ENCODE measurements around the gene TBXAS1. TPM values are rescaled to one million over a fixed set of nuclear protein-coding genes. Genes with fewer than 3 reads are reported as not detected.

TBXAS1 gene
- polyA plus RNA-seq, 1 donor from 2014 or later = 0.93 TPM

- no peak overlapping the region for H3K4me3 ChIP-seq (ENCODE audit: low read length)
- TF ChIP-seq, protein P1, sequence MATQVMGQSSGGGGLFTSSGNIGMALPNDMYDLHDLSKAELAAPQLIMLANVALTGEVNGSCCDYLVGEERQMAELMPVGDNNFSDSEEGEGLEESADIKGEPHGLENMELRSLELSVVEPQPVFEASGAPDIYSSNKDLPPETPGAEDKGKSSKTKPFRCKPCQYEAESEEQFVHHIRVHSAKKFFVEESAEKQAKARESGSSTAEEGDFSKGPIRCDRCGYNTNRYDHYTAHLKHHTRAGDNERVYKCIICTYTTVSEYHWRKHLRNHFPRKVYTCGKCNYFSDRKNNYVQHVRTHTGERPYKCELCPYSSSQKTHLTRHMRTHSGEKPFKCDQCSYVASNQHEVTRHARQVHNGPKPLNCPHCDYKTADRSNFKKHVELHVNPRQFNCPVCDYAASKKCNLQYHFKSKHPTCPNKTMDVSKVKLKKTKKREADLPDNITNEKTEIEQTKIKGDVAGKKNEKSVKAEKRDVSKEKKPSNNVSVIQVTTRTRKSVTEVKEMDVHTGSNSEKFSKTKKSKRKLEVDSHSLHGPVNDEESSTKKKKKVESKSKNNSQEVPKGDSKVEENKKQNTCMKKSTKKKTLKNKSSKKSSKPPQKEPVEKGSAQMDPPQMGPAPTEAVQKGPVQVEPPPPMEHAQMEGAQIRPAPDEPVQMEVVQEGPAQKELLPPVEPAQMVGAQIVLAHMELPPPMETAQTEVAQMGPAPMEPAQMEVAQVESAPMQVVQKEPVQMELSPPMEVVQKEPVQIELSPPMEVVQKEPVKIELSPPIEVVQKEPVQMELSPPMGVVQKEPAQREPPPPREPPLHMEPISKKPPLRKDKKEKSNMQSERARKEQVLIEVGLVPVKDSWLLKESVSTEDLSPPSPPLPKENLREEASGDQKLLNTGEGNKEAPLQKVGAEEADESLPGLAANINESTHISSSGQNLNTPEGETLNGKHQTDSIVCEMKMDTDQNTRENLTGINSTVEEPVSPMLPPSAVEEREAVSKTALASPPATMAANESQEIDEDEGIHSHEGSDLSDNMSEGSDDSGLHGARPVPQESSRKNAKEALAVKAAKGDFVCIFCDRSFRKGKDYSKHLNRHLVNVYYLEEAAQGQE (IDR thresholded peaks at IDR 0.05; ENCODE audit: borderline replicate concordance) = no peak
- no peak for TF ChIP-seq POLR2AphosphoS5 (IDR thresholded peaks at IDR 0.05)
- no peak for TF ChIP-seq TAF1 (IDR thresholded peaks at IDR 0.05; ENCODE audit: low read depth)
- no peak for TF ChIP-seq CTCF (IDR thresholded peaks at IDR 0.05; ENCODE audit: poor library complexity, severe bottlenecking)
- TF ChIP-seq RAD21 (conservative IDR thresholded peaks at IDR 0.05) = no peak
- TF ChIP-seq SMC3 (conservative IDR thresholded peaks at IDR 0.05; ENCODE audit: poor library complexity) = no peak
- no peak for TF ChIP-seq EP300 (conservative IDR thresholded peaks at IDR 0.05; ENCODE audit: poor library complexity, severe bottlenecking)
- no peak for TF ChIP-seq MXI1 (conservative IDR thresholded peaks at IDR 0.05; ENCODE audit: poor library complexity, severe bottlenecking)
- TF ChIP-seq EZH2 (IDR thresholded peaks at IDR 0.05; ENCODE audit: borderline replicate concordance, insufficient read depth, low read length, poor library complexity, severe bottlenecking) = no peak
- no peak overlapping the region for H3K27ac ChIP-seq (ENCODE audit: low read length)
- H3K36me3 ChIP-seq (ENCODE audit: insufficient read depth, low read length) = no peaks in the 10 kb centered on the region
- no peaks in the 10 kb centered on the region for H3K9me2 ChIP-seq (ENCODE audit: insufficient read depth, low read length)
- H3K9me3 ChIP-seq (ENCODE audit: low read length) = no peaks in the 10 kb centered on the region
- H3K79me2 ChIP-seq (replicated peaks; ENCODE audit: insufficient read depth, low read length) = no peaks in the 10 kb centered on the region
- no peak overlapping the region for H3K4me2 ChIP-seq (ENCODE audit: low read length)
- H3K9ac ChIP-seq (ENCODE audit: low read length) = no peak overlapping the region
- no peaks in the 10 kb centered on the region for H3K27me3 ChIP-seq (ENCODE audit: insufficient read depth, low read depth, low read length)
- H2AFZ ChIP-seq (ENCODE audit: low read depth, low read length) = no peak overlapping the region
- no peaks in the 10 kb centered on the region for H3F3A ChIP-seq (ENCODE audit: insufficient read depth, low read length, poor library complexity, severe bottlenecking)
- no peaks in the 10 kb centered on the region for H4K20me1 ChIP-seq (ENCODE audit: insufficient read depth)
Measured at GRCh38 chr7:140005341-140005740, 176.3 kb downstream of the TBXAS1 start.

- Histone ChIP-seq H3K9me2 (ENCODE audit: insufficient read depth, low read length) (no peaks in the 10 kb centered on the region), H3K4me3 (ENCODE audit: low read length) (no peak overlapping the region), H3K9me3 (ENCODE audit: low read length) (no peaks in the 10 kb centered on the region), H3K4me2 (ENCODE audit: low read length) (no peak overlapping the region), H4K20me1 (ENCODE audit: insufficient read depth) (no peaks in the 10 kb centered on the region), H3K27ac (ENCODE audit: low read length) (no peak overlapping the region), H3K36me3 (ENCODE audit: insufficient read depth, low read length) (no peaks in the 10 kb centered on the region), H3K27me3 (ENCODE audit: insufficient read depth, low read depth, low read length) (no peaks in the 10 kb centered on the region), H3K79me2 (replicated peaks; ENCODE audit: insufficient read depth, low read length) (no peaks in the 10 kb centered on the region), H2AFZ (ENCODE audit: low read depth, low read length) (no peak overlapping the region), H3F3A (ENCODE audit: insufficient read depth, low read length, poor library complexity, severe bottlenecking) (no peaks in the 10 kb centered on the region), H3K9ac (ENCODE audit: low read length) (no peak overlapping the region)
- TF ChIP-seq POLR2AphosphoS5 (IDR thresholded peaks at IDR 0.05) = no peak
- no peak for TF ChIP-seq CTCF (IDR thresholded peaks at IDR 0.05; ENCODE audit: poor library complexity, severe bottlenecking)
- no peak for TF ChIP-seq TAF1 (IDR thresholded peaks at IDR 0.05; ENCODE audit: low read depth)
- TF ChIP-seq MXI1 (conservative IDR thresholded peaks at IDR 0.05; ENCODE audit: poor library complexity, severe bottlenecking) = no peak
- TF ChIP-seq EP300 (conservative IDR thresholded peaks at IDR 0.05; ENCODE audit: poor library complexity, severe bottlenecking) = no peak
- TF ChIP-seq EZH2 (IDR thresholded peaks at IDR 0.05; ENCODE audit: borderline replicate concordance, insufficient read depth, low read length, poor library complexity, severe bottlenecking) = no peak
- no peak for TF ChIP-seq SMC3 (conservative IDR thresholded peaks at IDR 0.05; ENCODE audit: poor library complexity)
- no peak for TF ChIP-seq RAD21 (conservative IDR thresholded peaks at IDR 0.05)
- TF ChIP-seq, protein P1 (IDR thresholded peaks at IDR 0.05; ENCODE audit: borderline replicate concordance) = no peak
Measured at GRCh38 chr7:140005754-140006503, 176.9 kb downstream of the TBXAS1 start.

Data from neural cell (in vitro differentiated cells).